ENCODE data around the gene RANBP1.

The RANBP1 gene

GRCh38 chr22:20175597-20175900 lies 59.6 kb downstream of the RANBP1 start:
- no peak for DNase-seq

DNA sequence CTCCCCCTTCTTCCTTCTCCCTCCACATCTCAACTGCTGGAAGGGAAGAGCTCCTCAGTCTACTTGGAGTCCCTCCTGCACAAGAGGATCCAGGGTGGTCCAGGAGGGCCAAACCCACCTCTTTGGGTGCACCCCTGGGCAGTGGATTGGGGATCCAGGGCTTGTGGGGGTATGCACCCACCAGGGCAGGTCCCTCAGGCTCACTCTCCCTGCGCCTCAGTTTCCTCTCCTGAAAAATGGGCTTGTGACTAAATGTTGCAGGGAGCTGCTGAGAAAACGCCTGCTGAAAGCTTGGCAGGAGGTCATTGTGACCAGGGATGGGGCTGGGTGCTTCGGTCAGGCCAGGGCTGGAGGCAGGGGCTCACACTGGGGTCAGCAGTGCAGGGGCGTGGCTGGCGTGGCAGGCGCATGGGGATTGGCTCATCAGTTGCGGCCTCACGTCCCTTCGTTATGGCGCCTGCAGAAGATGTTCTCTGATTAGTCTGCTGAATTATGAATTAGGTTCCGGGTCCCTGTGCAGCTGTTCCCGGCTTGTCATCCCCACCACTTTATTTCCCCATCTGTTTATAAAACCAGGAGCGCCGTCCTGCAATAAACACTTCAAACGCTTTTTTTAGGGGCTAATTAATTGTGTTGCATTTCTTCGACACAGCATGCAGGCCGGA lies 60.6 kb downstream of the RANBP1 start:
- no peak for DNase-seq
